OCI-LY7 (cell line): ENCODE data around the gene SIL1.

Experiments
- CTCF ChIP-seq: fragments of 200-600 bp; sonication (generic); conservative IDR thresholded peaks from 2 replicates; pipeline ENCODE4 v1.5.1; 2014; ENCODE audit warnings: mild to moderate bottlenecking, antibody characterized with exemption, low read length, moderate library complexity, mixed read lengths
- EZH2phosphoT487 ChIP-seq: fragments of 200-600 bp; sonication (generic); IDR thresholded peaks from 2 replicates; pipeline ENCODE4 v1.6.1; 2018; ENCODE audit warnings: low read depth, borderline replicate concordance, mild to moderate bottlenecking, mixed run types, antibody characterized with exemption, low read length, moderate library complexity, mixed read lengths

DNA sequence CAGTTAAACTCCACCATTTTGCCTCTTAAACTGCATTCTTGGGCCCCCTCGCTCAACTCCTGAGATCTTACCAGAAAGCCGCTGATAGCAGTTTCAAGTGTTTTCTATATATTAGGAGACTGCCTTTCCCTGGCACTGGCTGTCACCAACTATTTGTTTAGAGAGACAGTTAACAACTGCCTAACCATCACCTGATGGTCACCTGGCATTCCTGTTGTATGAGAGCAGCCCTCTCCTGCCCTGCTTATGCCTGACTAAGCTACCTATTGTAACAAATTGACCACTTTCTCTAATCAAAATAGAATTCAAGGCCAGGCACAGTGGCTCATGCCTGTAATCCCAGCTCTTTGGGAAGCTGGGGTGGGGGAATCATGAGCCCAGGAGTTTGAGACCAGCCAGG, 28.0 kb upstream of the SIL1 start:
- no peak for TF ChIP-seq CTCF
- TF ChIP-seq EZH2phosphoT487: no peak
